Stimulated activated CD8-positive, alpha-beta memory T cell treated with anti-CD3 and anti-CD28 coated beads, Interleukin-15, amount 100 ng/mL, for 4 hours (primary cell): ENCODE results near the gene TMEM219.

Source experiments
- DNase-seq, 2 donors: peaks; one replicate each; pipeline ENCODE4 v3.0.0-alpha.2; 2020; ENCODE audit warnings: low read depth in 2 of 2

The TMEM219 gene

GRCh38 chr16:29978564-29979270 lies 16.8 kb downstream of the TMEM219 start:
- no peak for DNase-seq

- no peak for DNase-seq
These were observed 20.9 kb downstream of the TMEM219 start for GRCh38 chr16:29982560-29983419.

- DNase-seq: no peak
These were observed 21.7 kb downstream of the TMEM219 start for GRCh38 chr16:29983420-29984136.

GRCh38 chr16:29984137-29984763 lies 22.4 kb downstream of the TMEM219 start:
- DNase-seq: no peak

- DNase-seq: no peak
These were observed 22.9 kb downstream of the TMEM219 start for GRCh38 chr16:29984764-29985147.

- no peak for DNase-seq
These were observed 23.5 kb downstream of the TMEM219 start for GRCh38 chr16:29985271-29985811.

- DNase-seq: no peak
These were observed 24.4 kb downstream of the TMEM219 start for GRCh38 chr16:29986231-29986630.

- no peak for DNase-seq
These were observed 25.1 kb downstream of the TMEM219 start for GRCh38 chr16:29986931-29987330.

GRCh38 chr16:29987371-29988085 lies 25.6 kb downstream of the TMEM219 start:
- DNase-seq: no peak

GRCh38 chr16:29988346-29989075 lies 26.6 kb downstream of the TMEM219 start:
- DNase-seq: no peak

- DNase-seq: no peak
These were observed 27.4 kb downstream of the TMEM219 start for GRCh38 chr16:29989111-29989858.

GRCh38 chr16:29990034-29990433 lies 28.2 kb downstream of the TMEM219 start:
- no peak for DNase-seq

- no peak for DNase-seq
These were observed 29.1 kb downstream of the TMEM219 start for GRCh38 chr16:29990883-29991570.

- no peak for DNase-seq
These were observed 29.7 kb downstream of the TMEM219 start for GRCh38 chr16:29991571-29991904.

GRCh38 chr16:29992344-29992967 lies 30.6 kb downstream of the TMEM219 start:
- no peak for DNase-seq

- DNase-seq: no peak
These were observed 31.5 kb downstream of the TMEM219 start for GRCh38 chr16:29993191-29993902.

GRCh38 chr16:29993903-29994599 lies 32.2 kb downstream of the TMEM219 start:
- no peak for DNase-seq
